Measurements from ENCODE around the gene CEACAM18.
"Not testable (repeated sequence)": the region's sequence is repeated elsewhere in the genome, so short reads cannot be mapped to it uniquely, and the experiment has no call there.

CEACAM18 gene

DNA sequence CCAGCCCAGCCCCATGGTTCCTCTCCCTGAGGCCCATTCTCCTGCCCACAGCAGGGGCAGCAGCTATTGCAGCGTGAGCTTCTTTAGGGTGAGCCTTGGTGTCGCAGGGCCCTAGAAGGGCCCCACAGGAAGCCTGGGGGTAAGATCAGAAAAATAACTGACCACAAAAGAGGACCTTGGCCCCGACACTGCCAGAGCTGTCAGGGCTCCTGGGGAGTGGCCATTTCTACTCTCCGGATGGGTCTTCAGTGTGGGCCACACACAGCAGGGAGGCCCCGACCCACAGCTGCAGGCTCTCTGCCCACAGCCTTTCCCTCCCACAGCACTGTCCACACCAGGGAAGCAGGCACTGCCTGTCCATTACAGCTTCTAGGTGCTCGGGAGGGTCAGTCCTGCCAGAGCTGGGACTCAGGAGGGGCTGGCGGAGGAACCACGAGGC, 16.6 kb upstream of the CEACAM18 start:
- no peak for DNase-seq (ENCODE audit: low spot score)

DNA sequence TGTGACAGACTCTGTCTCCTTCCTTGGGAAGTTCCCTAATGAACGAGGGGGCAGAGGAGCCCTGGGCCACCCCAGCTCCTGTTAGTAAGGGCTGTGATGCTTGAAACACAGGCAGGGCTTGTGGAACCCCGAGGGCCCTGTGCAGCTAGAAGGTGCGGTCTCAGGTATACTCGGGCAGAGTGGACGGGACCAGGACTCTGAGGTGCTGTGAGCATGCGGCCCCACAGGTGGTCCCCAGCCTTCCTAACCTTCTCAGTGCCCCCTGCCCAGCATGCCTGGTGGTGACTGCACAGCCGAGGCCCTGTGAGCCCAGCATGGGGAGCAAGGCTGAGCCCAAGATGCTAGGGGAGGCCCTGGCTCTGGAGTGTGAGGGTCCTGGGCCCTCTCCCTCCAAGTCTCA, 16.1 kb upstream of the CEACAM18 start:
- no peak for DNase-seq (ENCODE audit: low spot score)

DNA sequence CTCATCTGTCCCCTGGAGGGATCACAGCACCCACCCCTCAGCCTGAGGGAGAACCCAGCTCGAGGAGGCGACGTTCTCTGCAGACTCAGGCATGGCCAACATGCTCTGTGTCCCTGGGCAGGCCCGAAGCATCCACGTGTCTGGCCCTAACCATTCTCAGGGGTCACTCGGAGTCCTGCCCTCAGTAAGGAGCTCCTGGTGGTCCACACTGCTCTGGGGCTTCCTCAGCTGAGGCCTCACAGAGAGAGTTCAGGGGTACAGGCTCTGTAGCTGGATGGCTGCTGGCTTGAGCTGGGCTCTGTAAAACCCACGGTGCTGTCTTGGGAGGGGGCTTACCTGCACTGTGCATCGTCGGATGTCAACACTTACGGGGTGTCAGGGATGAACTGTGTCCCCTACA, 15.7 kb upstream of the CEACAM18 start:
- DNase-seq (ENCODE audit: low spot score), result no peak

GRCh38 chr19:51463976-51464581, 14.3 kb upstream of the CEACAM18 start:
- not testable (repeated sequence) for DNase-seq (ENCODE audit: low spot score)

DNA sequence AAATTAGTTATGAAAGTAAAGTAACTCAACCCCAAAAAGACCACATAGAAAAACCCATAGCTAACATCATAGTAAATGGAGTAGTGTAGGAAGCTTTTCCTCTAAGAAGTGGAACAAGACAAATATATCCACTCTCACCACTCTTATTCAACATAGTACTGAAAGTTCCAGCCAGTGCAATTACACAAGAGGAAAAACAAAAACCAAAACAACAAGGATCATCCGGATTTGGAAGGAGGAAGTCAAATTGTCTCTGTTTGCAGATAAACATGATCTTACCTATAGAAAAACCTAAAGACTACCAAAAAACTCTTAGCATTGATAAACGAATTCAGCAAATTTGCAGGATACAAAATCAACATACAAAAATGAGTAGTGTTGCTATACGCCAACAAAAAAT, 11.6 kb upstream of the CEACAM18 start:
- no peak for DNase-seq (ENCODE audit: low spot score)

DNA sequence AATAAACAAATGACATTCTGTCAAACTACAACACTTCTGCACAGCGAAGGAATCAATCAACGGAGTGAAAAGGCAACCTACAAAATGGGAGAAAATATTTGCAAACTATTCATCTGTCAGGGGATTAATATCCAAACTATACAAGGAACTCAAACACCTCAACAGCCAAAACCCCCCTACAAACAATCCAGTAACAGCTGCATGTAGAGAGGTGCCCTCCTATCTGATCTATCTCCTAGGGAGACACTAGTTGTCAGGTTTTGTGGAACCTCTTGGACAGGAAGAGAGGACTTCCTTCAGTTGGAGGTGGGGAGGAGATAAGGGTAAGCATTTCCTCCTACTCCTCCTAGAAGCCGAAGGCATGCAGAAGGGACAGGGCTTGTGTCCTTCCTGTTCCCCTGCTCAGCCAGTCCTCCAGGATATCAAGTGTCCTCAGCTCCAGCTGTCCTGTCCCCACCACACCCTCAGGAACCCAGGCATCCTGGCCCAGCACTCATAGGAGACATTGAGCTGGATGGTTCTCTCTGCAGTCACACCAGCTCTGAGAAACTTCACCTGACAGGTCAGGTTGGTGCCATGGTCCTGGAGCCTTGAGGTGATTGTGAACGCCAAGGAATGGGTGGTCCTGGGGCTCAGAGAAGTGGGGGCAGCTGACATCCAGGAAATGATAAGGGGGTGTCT, 10.3 kb upstream of the CEACAM18 start:
- no peak for DNase-seq (ENCODE audit: low spot score)

- DNase-seq (ENCODE audit: low spot score), result no peak
Measured at GRCh38 chr19:51468545-51468920, 9.8 kb upstream of the CEACAM18 start.

DNA sequence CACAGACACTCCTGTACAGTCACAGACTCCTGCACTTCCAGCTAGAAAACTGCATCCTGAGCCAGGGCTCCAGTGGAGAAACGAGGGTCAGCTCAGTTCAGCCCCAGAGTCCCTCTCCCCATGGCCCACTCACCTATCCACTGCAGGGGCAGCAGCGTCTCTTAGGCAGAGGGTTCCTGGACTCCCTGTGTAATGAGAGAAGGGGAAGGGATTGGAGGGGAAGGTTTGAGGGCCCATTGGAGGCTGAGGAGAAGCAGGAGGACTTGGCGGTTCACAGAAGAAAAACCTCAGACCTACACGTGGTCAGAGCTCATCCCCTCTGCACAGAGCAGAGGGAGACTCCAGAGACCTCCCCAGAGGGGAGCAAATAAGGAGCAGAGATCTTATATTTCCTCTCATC, 9.2 kb upstream of the CEACAM18 start:
- DNase-seq (ENCODE audit: low spot score), result no peak

- DNase-seq (ENCODE audit: low spot score), result no peak
Measured at GRCh38 chr19:51469629-51470028, 8.7 kb upstream of the CEACAM18 start.

DNA sequence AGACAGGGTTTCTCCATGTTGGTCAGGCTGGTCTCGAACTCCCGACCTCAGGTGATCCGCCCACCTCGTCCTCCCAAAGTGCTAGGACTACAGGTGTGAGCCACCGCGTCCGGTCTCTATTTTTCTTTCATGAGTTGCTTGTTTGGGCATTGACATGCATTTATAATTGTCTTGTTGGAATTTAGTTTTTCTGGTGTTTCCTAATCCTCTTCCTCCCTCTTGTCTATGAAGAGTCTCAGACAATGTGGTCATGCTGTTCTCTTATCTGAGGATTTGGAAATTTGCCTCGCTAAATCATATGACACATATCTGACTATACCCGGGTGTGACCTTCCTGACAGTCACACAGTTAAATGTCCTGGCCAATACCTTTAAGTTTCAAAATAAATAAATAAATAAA, 7.4 kb upstream of the CEACAM18 start:
- no peak for DNase-seq (ENCODE audit: low spot score)

- DNase-seq (ENCODE audit: low spot score), result no peak
Measured at GRCh38 chr19:51471527-51471926, 6.8 kb upstream of the CEACAM18 start.

- DNase-seq (ENCODE audit: low spot score), result no peak
Measured at GRCh38 chr19:51472607-51473006, 5.7 kb upstream of the CEACAM18 start.

GRCh38 chr19:51473009-51473707, 5.2 kb upstream of the CEACAM18 start:
- DNase-seq (ENCODE audit: low spot score), result no peak

GRCh38 chr19:51476164-51476563, 2.2 kb upstream of the CEACAM18 start:
- DNase-seq (ENCODE audit: low spot score), result no peak

- no peak for DNase-seq (ENCODE audit: low spot score)
Measured at GRCh38 chr19:51477344-51477743, 995 bp upstream of the CEACAM18 start.

GRCh38 chr19:51479531-51480331, 1.4 kb downstream of the CEACAM18 start:
- DNase-seq (ENCODE audit: low spot score), result no peak

- no peak for DNase-seq (ENCODE audit: low spot score)
Measured at GRCh38 chr19:51480590-51480989, 2.3 kb downstream of the CEACAM18 start.

DNA sequence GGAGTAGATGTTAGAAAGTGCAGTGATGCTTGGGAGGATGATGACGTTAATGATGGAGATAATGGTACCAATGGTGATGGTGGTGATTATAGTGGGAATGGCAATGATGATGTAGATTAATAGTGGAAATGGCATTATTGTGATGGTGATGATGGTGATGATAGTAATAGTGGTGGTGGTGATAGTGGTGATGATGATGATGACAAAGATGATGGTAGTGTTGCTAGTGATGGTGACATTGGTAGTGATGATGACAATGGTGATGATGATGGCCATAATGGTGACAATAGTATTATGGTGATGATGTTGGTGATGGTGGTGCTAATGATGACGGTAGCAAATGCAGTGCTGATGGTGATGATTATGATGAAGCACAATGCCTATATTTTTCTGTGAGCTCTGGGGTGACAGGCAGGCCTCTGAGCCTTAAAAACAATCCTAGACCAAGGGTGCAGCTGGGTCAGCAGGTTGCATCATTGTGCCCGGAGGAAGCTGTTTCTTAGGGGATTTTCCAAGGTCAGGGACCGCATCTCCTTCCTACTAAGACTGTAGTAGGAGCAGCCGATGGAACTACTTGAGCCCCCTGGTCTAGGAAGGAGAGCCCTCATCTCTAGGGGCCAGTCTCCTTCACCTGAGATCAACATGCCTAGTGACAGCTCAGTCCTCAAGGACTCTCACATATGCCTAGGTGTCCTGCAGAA, 7.8 kb downstream of the CEACAM18 start:
- no peak for DNase-seq (ENCODE audit: low spot score)

GRCh38 chr19:51488491-51488890, 10.2 kb downstream of the CEACAM18 start:
- DNase-seq (ENCODE audit: low spot score), result no peak

- DNase-seq (ENCODE audit: low spot score), result no peak
Measured at GRCh38 chr19:51489113-51489512, 10.8 kb downstream of the CEACAM18 start.

GRCh38 chr19:51490676-51491075, 12.3 kb downstream of the CEACAM18 start:
- DNase-seq (ENCODE audit: low spot score), result no peak

- DNase-seq (ENCODE audit: low spot score), result no peak
Measured at GRCh38 chr19:51491586-51491985, 13.2 kb downstream of the CEACAM18 start.
